ENCODE data around the gene SYT7.

The SYT7 gene

DNA sequence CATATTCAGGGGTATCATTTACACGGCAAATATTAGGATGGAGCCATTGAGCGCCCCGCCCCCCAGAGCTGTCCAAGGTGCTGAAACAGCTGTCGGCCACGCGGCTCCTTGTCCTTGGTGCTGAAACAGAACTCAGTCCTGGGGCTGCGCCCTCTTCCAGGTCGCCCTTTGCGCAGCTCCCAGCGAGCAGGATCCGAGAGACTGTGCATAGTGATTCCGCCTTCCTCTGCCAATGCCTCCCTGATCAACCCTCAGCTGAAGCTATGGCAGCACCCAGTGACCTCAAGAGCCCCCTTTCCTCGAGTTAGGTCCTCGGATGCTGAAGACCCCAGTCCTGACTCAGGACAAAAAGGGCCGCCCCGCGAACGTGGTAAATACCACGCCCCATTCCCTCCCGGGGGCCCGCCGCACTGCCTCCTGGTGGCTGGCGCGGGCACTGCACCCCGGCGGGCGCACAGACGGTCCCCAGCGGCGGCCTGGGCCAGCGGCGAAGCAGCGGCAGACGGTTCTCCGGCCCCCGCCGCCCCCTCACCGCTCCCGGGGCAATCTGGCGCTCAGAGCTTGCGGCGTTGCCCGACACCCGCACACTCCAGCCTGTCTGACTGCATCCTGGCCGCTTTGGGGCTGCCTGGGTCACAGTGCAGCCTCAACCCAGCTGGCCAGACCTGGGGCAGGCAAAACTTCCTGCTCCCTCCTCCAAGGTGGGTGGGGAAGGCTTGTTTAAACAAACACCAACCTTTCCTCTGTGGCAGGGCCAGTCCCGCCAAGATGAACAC lies 13.4 kb downstream of the SYT7 start:
- DNase-seq, result peak; percentile 83 to 89
- TF ChIP-seq GATA1 (IDR thresholded peaks at IDR 0.05; ENCODE audit: low read depth, low read length), result no peak
- no peak for TF ChIP-seq POLR2A (IDR thresholded peaks at IDR 0.05; ENCODE audit: low read length)

DNA sequence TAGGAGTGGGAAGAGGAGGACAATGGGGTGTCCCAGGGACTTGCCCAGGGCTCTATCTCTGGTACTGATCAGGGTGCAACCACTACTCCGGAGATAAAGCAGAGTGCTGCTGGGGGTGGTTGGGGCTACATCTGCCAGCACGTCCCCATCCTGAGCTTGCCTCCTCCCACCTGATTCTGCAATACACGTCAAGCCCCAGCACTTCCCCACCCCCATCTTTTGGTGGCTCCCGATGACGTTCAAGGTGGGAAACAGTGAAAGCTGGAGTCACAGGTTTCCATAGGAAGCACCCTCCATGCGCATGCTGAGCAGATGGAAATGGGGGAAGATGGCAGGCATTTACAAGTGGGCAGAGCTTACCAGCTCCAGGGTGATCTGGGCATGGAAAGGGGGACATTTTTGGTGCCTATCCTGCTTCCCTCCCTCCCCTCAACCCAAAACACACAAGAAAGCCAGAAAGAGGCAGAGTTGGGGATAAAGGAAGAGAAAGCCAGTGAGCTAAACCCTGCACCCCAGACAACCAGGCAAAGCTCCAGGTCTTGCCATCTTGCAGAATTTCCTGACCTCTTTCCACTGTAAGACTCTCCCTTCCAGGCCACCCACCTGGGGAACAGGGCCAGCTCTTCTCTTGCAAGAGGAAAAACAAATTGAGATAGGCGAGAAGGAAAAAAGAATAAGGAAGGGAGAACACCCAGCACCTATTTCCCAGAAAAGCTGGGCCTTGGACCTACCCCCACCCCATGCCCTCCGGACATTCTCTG lies 15.8 kb downstream of the SYT7 start:
- TF ChIP-seq GATA1 (IDR thresholded peaks at IDR 0.05; ENCODE audit: low read depth, low read length), result no peak
- no peak for DNase-seq

DNA sequence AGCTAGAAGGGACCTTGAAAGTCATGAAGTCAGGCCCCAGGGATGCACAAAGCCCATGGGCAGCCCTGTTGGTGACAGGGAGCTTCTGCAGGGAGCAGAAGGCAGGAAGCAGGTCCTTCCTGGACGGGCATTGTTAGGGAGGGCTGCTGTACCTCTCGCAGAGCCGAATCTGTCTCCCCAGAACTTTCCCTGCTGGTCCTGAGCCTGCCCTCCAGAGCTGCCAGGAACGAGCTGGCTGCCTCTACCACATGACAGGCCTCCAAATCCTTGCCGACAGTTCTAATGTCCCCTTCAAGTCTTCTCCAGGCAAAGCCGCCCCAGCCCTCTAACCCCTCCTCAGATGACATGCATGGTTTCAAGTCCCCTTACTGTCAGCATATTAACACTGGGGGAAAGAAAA lies 20.1 kb downstream of the SYT7 start:
- no peak for DNase-seq
- TF ChIP-seq GATA1 (IDR thresholded peaks at IDR 0.05; ENCODE audit: low read depth, low read length) (no peak), POLR2A (IDR thresholded peaks at IDR 0.05; ENCODE audit: low read length) (no peak)

DNA sequence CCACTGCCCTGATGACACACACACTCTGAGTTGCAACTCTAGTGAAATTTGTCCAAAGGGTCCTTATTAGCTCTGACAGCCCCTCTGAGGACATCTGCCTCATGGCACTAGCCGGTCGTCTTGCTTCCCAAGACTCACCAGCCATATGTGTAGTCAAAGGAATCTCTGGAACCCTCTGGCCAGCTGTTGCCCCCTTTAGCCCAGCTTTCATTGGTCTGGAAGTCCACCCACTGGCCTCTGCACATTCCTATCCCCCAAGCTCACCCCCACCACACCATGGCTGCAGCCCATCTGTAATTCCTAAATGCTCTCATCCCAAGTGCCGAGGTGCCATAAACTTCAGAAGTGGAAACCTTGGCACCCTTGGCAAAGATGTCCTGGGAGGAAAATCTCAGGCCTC lies 24.3 kb downstream of the SYT7 start:
- DNase-seq, result no peak
- TF ChIP-seq POLR2A (IDR thresholded peaks at IDR 0.05; ENCODE audit: low read length), result no peak
- TF ChIP-seq GATA1 (IDR thresholded peaks at IDR 0.05; ENCODE audit: low read depth, low read length), result no peak

DNA sequence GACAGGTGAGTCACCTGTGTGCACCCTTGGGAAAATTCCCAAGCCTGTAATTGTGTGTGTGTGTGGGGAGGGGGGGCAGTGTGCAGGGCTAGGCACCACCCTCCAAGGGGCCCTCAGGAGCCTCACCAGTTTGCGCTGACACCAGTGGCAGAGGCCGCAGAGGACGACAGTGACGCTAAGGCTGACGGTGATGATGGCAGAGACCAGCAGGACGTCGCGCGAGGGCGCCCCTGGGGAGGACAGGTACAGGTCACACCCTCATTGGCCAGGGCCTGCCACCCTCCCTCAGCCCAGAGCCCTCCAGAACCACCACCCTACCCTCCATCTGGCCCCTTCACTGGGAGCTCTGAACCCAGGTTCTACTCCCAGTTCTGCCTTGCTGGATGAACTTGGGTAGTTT lies 24.9 kb downstream of the SYT7 start:
- no peak for DNase-seq
- TF ChIP-seq GATA1 (IDR thresholded peaks at IDR 0.05; ENCODE audit: low read depth, low read length), result no peak
- TF ChIP-seq POLR2A (IDR thresholded peaks at IDR 0.05; ENCODE audit: low read length), result no peak

DNA sequence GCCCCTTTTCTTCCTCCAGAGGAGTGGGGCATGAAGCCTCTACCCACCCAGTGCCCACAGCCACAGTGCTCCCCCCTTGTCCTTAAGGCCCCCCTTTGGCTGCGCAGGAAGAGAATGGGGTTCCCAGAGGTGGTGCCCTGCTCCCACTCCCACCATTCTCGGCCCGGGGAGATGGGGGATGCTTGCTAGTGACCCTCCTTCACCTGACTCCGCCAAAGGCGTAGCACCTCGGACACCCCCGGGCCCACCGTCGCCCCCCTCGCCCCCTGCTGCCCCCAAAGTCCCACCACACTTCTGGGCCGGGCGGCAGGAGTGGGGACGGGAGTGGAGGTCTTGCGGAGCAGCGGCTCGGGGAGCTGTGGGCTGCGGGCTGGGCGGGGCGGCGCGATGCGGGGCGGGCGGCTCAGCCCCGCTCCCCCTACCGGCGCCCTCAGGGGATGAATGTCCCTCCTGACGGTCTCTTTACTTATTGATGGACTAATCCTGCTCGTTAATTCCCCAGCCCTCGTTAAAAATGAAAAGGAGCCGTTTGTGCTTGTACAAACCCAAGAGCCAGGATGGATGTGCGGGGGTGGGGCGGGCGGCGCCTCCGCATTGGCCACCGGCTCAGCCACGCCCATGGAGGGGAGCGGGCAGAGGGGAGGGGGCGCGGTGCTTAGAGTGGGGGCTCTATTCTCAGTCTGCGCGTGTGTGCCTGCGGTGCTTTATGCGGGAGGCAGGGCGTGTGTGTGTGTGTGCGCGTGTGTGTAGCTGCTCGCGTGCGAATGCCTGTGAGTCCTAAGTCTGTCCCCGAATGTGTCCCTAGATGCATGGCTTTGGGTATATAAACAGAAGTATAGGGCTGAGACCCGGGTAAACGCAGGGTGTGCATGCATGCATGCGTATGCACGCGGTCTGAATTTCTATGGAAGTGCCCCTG lies 25.6 kb downstream of the SYT7 start:
- TF ChIP-seq GATA1 (IDR thresholded peaks at IDR 0.05; ENCODE audit: low read depth, low read length), result no peak
- no peak for TF ChIP-seq POLR2A (IDR thresholded peaks at IDR 0.05; ENCODE audit: low read length)

DNA sequence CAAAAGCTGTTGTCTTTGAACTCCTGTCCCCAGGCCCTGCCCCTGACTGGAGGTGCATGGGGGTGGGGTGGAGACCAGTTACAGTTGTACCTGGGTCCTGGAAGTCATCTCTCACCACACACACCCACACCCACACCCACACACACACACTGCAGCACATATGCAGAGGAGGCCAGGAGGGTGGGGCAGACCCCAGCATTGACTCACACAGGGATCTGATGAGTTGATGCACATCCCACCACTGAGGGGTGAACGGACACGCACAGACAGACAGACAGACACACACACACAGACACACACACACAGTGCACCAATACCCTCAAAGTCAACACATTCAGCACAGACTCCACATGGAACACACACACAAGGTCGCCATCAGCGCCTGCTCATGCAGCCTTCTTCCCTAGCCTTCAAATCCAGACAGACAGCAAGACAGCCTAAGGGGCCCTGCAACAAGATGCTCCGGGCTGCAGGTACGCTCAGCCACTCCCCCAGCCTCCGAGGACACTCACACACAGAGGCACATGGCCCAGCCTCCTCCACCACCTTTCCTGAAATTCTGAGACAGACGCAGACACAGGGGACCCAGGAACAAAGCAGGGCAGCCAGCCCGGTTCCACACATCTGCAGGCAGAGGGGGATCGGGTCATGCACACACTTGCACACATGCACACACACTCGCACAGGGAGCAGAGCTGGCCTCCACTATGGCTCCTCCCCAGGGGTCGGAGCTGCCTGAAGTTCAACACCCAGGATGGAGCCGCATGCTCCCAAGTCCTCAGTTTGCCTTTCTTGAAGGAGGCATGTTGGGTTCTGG lies 26.5 kb downstream of the SYT7 start:
- no peak for DNase-seq
- TF ChIP-seq POLR2A (IDR thresholded peaks at IDR 0.05; ENCODE audit: low read length) (no peak), GATA1 (IDR thresholded peaks at IDR 0.05; ENCODE audit: low read depth, low read length) (no peak)

More for the DNA sequence above, 25.6 kb downstream of the SYT7 start:
- DNase-seq, result no peak

DNA sequence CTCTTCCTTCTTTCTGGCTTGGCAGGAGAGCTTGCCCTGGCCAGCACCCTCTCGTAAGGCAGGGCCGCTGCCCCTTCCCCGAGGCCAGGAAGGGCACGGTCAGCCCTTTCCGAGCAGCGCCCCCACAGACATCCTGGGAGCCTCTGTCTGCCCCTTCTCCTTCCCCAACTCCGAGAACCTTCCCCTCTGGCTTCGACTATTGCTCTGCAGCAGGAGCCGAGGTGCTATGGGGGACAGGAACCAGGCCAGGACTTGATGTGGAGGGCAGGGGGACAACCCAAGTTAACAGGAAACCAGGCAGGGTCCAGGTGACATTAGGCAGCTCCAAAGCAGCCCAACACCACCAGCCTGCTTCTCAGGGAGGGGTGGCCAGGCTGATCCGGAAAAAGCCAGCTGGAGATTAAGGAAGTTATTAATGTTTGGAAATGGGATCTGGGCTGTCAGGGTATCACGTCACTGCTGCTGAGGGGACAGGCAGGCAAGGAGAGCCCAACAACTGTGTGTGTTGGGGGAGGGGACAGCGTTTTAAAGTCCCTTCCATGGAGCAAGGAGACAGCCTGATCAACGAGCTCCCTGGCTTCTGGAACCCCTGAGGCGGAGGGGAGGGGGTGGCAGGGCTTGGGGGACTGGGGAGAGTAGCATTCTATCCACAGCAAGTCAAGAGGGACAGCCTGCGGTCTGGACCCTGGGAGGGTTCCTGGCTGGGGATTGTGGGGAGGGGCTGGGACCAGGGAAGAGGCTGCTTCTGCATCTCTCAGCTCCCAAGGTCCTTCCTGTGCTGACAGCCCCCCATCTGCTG lies 27.3 kb downstream of the SYT7 start:
- TF ChIP-seq POLR2A (IDR thresholded peaks at IDR 0.05; ENCODE audit: low read length), result no peak
- no peak for TF ChIP-seq GATA1 (IDR thresholded peaks at IDR 0.05; ENCODE audit: low read depth, low read length)
- DNase-seq, result no peak

DNA sequence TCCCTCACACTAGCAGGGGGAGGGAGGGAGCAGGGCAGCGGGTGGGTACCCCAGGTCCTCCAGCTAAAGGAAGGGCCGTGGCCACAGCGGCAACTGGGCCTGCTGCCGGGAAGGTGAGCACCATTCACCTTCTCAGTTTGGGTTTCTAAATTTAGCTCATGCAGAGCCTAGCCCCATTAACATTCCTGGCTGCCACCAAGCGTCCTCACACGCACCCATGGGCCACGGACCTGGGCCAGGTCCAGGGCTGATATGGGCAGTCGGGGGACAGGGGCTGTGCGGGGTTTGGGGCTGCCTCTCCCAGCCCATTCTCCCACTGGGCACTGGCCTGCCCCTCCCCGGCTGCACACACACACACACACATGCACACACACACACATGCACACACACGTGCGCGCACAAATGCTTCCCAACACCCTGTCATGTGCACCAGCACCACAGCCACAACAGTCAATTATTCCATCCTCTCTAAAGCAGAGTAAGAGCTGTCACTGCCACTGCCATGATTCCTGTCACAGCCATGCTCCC lies 28.7 kb downstream of the SYT7 start:
- DNase-seq, result no peak
- TF ChIP-seq POLR2A (IDR thresholded peaks at IDR 0.05; ENCODE audit: low read length) (no peak), GATA1 (IDR thresholded peaks at IDR 0.05; ENCODE audit: low read depth, low read length) (no peak)

DNA sequence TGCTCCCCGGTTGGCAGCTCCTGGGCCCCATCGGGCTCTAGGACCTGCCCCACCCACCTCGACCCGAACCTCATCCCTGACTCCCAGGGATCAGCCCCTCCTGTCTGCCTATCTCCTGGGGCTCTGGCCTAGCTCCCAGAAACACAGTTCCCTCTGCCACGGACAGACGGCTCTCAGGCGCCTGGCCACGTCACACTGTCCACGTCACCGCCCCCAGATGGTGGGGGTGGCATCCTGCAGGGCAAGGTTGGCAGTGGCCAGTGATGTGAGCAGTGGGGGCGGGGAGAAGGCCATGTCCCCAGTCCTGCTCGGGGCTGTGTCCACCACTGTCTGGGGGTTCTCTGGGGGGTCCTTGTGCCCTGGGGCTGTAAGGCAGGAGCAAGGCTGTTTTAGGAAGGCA lies 29.2 kb downstream of the SYT7 start:
- no peak for TF ChIP-seq GATA1 (IDR thresholded peaks at IDR 0.05; ENCODE audit: low read depth, low read length)
- TF ChIP-seq POLR2A (IDR thresholded peaks at IDR 0.05; ENCODE audit: low read length), result no peak
- DNase-seq, result no peak

DNA sequence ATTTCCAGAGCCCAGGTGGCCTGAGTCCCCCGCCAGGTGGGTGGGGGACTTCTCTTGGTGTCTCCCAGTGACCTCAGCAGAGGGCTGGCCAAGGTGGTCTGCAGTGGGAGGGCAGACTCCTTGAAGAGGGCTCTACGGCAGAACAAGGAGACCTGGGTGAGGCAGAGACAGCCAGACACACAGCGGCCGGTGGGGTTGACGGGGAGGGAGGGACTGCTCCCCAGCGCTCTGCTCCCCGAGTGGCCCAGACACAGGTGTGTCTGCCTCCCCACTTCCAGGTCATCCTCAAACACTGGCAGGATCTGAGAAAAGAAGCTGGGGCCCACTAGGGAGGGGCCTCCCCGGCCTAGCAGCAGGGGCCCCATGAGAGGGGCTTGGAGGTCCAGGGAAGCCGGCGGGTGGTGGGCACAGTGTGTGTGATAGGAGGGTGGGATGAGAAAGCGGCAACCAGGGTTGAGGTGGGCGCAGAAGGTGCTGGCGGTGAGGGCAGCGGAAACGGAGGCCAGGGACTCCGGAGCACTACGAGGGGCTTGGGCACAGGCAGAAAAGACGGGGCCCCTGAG lies 30.1 kb downstream of the SYT7 start:
- TF ChIP-seq GATA1 (IDR thresholded peaks at IDR 0.05; ENCODE audit: low read depth, low read length) (no peak), POLR2A (IDR thresholded peaks at IDR 0.05; ENCODE audit: low read length) (no peak)
- DNase-seq, result no peak
